AG09319 (cell line): ENCODE measurements around the gene MUSTN1.

ENCODE experiments used
- DNase-seq: peaks from one replicate; pipeline ENCODE4 v3.0.0-alpha.2; 2010; ENCODE audit warnings: low read depth; ENCODE audit errors: extremely low read depth
- CTCF ChIP-seq: IDR thresholded peaks from 2 replicates; pipeline ENCODE4 v1.5.1; 2011; ENCODE audit warnings: low read depth, mild to moderate bottlenecking, inconsistent platforms, low read length, moderate library complexity

The MUSTN1 gene

GRCh38 chr3:52866427-52866826 is 31.6 kb upstream of the MUSTN1 start:
- no peak for DNase-seq
- TF ChIP-seq CTCF: no peak

GRCh38 chr3:52865994-52866393 is 31.2 kb upstream of the MUSTN1 start:
- no peak for TF ChIP-seq CTCF
- DNase-seq: no peak

GRCh38 chr3:52860424-52860768 is 25.6 kb upstream of the MUSTN1 start:
- TF ChIP-seq CTCF: no peak
- no peak for DNase-seq

- TF ChIP-seq CTCF: no peak
- DNase-seq: no peak
Observed at GRCh38 chr3:52859686-52860423, 25.0 kb upstream of the MUSTN1 start.

GRCh38 chr3:52857864-52858263 is 23.0 kb upstream of the MUSTN1 start:
- no peak for TF ChIP-seq CTCF

GRCh38 chr3:52857133-52857532 is 22.3 kb upstream of the MUSTN1 start:
- no peak for TF ChIP-seq CTCF
- no peak for DNase-seq

More at GRCh38 chr3:52857864-52858263, 23.0 kb upstream of the MUSTN1 start:
- no peak for DNase-seq

- TF ChIP-seq CTCF: no peak
- no peak for DNase-seq
Observed at GRCh38 chr3:52856666-52857065, 21.8 kb upstream of the MUSTN1 start.
